ENCODE results near the gene TPRG1.

Gene TPRG1

DNA sequence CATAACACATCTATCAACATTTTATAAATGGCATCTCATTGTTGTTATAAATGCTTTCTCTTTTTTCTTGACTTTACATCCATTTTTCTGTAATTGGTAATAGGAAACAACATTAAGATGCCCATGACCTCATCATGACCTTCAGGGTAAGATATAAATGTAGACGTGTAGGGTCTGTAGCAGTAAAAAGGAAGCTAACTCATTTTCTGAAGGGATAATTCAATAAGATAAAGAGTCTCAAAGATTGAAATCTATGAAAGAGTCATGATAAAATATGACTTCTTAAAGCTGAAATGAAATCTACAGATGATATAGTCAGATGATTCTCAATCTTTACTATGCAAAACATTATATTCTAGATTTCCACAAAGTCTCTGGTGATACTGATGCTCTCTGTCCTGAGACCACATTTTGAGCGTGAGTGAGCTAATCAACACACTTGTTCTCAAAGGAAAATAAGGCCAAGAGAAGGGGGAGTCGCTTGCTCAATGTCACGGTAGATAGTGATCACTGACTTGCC lies 38.5 kb downstream of the TPRG1 start:
- no peak for TF ChIP-seq CTCF (IDR thresholded peaks at IDR 0.05; ENCODE audit: low read depth, low read length, missing control alignments)
- in situ Hi-C loops (cut with HindIII; ENCODE audit: low sequenced_read_pairs): no loop called here

GRCh38 chr3:189212681-189213080 lies 40.9 kb downstream of the TPRG1 start:
- no peak for TF ChIP-seq CTCF (IDR thresholded peaks at IDR 0.05; ENCODE audit: low read depth, low read length, missing control alignments)
- no peak overlapping the region for H3K4me3 ChIP-seq (ENCODE audit: low read depth, low read length)
- no peak for DNase-seq (ENCODE audit: low read depth)
- in situ Hi-C loops (cut with HindIII; ENCODE audit: low sequenced_read_pairs): no loop called here

More for the DNA sequence above, 38.5 kb downstream of the TPRG1 start:
- H3K4me3 ChIP-seq (ENCODE audit: low read depth, low read length): no peak overlapping the region
- no peak for DNase-seq (ENCODE audit: low read depth)

DNA sequence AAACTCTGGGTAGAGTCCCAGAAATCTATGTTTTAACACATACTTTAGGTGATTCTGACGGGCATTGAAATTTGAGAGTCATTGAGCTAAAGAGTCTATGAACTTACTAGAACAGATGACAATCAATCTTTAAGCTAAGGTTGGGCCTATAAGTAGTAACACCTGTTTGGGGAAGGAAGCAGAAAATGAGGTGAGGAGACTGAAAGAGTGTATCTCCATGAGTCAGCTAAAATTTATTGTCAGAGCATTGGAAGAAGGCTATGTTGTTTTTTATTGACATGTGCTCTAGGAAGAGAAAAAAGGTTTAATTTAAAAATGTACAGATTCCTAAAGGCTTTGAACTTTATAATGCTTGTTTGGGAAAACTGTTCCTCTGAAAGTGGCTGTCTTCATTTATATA lies 42.9 kb downstream of the TPRG1 start:
- no peak overlapping the region for H3K4me3 ChIP-seq (ENCODE audit: low read depth, low read length)
- no peak for TF ChIP-seq CTCF (IDR thresholded peaks at IDR 0.05; ENCODE audit: low read depth, low read length, missing control alignments)
- no peak for DNase-seq (ENCODE audit: low read depth)
- in situ Hi-C loops (cut with HindIII; ENCODE audit: low sequenced_read_pairs): no loop called here

DNA sequence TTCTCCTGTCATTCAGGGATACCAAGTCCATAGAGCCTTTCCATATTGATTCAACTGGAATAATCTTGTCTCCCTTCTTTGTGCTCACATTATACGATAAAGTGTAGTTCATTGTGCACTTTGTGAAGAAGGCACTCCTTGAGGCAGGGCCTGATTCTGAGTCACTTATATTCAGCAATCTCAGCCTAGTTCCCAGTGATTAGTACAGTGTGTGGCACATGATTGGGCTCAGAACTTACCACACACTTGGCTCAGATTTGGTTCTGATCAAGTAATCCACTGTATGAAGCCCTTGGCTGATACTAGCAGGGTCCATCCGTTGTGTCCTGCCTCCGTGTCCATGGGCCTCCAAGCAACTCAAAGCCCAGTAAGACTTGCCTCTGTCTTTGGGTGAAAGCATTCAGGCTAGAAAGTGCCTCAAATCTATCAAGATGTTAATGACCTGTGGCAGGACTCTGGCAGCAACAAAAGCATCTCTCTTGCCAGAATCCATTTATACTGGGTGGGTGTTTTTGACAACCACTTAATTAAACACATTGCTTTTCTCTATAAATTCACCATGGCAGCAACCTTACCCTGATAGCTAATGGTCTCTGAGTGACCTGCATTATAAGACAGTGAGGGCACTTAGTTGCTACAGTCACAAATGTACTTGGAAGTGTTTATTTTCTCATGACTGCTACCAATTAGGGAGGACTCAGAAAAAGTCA lies 51.3 kb downstream of the TPRG1 start:
- TF ChIP-seq CTCF (IDR thresholded peaks at IDR 0.05; ENCODE audit: low read depth, low read length, missing control alignments): no peak
- H3K4me3 ChIP-seq (ENCODE audit: low read depth, low read length): no peak overlapping the region
- in situ Hi-C loops (cut with HindIII; ENCODE audit: low sequenced_read_pairs): no loop called here
- no peak for DNase-seq (ENCODE audit: low read depth)

DNA sequence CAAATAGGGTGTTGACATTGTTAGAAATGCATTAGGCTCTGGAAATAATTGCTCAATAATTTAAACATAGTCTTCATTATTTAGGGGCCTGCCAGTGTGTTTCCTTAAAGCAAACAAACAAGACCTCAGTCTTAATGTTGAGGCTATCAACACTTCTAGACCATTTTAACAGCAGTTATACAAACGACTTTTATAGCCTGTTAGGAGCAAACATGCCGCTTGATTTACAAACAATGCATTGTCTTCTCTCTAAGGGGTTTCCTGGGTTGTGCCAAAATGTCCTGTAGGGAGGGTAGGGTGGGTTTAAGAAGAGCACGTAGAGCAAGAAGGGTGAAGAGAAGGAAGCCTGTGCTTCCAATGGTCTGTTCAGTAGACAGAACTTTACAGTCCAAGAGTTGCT lies 53.7 kb downstream of the TPRG1 start:
- in situ Hi-C loops (cut with HindIII; ENCODE audit: low sequenced_read_pairs): no loop called here
- H3K4me3 ChIP-seq (ENCODE audit: low read depth, low read length): no peak overlapping the region
- TF ChIP-seq CTCF (IDR thresholded peaks at IDR 0.05; ENCODE audit: low read depth, low read length, missing control alignments): no peak
- no peak for DNase-seq (ENCODE audit: low read depth)

- TF ChIP-seq CTCF (IDR thresholded peaks at IDR 0.05; ENCODE audit: low read depth, low read length, missing control alignments): no peak
- no peak for DNase-seq (ENCODE audit: low read depth)
- H3K4me3 ChIP-seq (ENCODE audit: low read depth, low read length): no peak overlapping the region
- in situ Hi-C loops (cut with HindIII; ENCODE audit: low sequenced_read_pairs): no loop called here
Measured at GRCh38 chr3:189227249-189227648, 55.5 kb downstream of the TPRG1 start.
